DMS79 treated with DMSO at 0.1 percent for 48 hours (cell line): ENCODE results near the gene RASGRP4.
"Not testable (repeated sequence)": the region's sequence is repeated elsewhere in the genome, so short reads cannot be mapped to it uniquely, and the experiment has no call there.

Experiments used
- DNase-seq: peaks from one replicate; lab custom pipeline; 2025; lab: John Stamatoyannopoulos, UW

The RASGRP4 gene

GRCh38 chr19:38370299-38370698 is 55.7 kb downstream of the RASGRP4 start:
- no peak for DNase-seq

GRCh38 chr19:38369584-38369983 is 56.4 kb downstream of the RASGRP4 start:
- no peak for DNase-seq

GRCh38 chr19:38367041-38367440 is 59.0 kb downstream of the RASGRP4 start:
- DNase-seq, result no peak

GRCh38 chr19:38362946-38363688 is 62.9 kb downstream of the RASGRP4 start:
- not testable (repeated sequence) for DNase-seq

- peak; percentile 83 for DNase-seq
These were observed 63.7 kb downstream of the RASGRP4 start for GRCh38 chr19:38362076-38362945.

GRCh38 chr19:38361633-38362075 is 64.4 kb downstream of the RASGRP4 start:
- DNase-seq, result peak; percentile 74

- DNase-seq, result peak; percentile 44
These were observed 65.0 kb downstream of the RASGRP4 start for GRCh38 chr19:38360839-38361631.

GRCh38 chr19:38360351-38360750 is 65.7 kb downstream of the RASGRP4 start:
- DNase-seq, result no peak

GRCh38 chr19:38359242-38360021 is 66.6 kb downstream of the RASGRP4 start:
- DNase-seq, result no peak
